ENCODE measurements around the gene SRRM4.

GRCh38 chr12:119013023-119013422 lies 31.7 kb downstream of the SRRM4 start:
- TF ChIP-seq CTCF (IDR thresholded peaks at IDR 0.05) = no peak
- TF ChIP-seq POLR2AphosphoS5 (IDR thresholded peaks at IDR 0.05) = no peak
- no peak for TF ChIP-seq POLR2A (IDR thresholded peaks at IDR 0.05)
